T-helper 22 cell (primary cell): ENCODE data around the gene UNC119.

Source experiments
- DNase-seq: peaks from one replicate; pipeline ENCODE4 v3.0.0-alpha.2; 2020; ENCODE audit warnings: low read depth

The UNC119 gene

GRCh38 chr17:28498652-28499363, 53.6 kb downstream of the UNC119 start:
- DNase-seq, result no peak

- DNase-seq, result no peak
Observed at GRCh38 chr17:28497931-28498330, 54.5 kb downstream of the UNC119 start.
